HG02840 (cell line): ENCODE results near the gene MAPK1.

ENCODE experiments used
- ATAC-seq: cut with Tn5 transposase; IDR thresholded peaks from one replicate; pipeline ENCODE4 v1.9.1; 2021; ENCODE audit warnings: mild to moderate bottlenecking, moderate library complexity, moderate number of reproducible peaks; ENCODE audit not compliant: unreplicated experiment, low FRiP score

MAPK1 gene

DNA sequence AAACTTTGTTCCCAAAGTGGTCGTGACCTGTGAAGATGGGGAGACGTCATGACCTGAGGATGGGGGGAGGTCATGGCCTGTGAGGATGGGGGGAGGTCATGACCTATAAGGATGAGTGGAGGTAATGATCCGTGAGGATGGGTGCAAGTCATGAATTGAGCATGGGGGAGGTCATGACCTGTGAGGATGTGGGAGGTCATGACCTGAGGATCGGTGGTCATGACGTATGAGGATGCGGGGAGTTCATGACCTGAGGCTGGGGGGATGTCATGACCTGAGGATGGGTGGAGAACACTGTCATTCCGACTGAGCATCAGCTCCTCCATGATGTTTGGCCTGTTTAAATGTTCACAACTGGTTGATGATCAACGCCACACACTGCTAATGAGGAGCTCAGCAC, 157.8 kb downstream of the MAPK1 start:
- no peak for ATAC-seq

DNA sequence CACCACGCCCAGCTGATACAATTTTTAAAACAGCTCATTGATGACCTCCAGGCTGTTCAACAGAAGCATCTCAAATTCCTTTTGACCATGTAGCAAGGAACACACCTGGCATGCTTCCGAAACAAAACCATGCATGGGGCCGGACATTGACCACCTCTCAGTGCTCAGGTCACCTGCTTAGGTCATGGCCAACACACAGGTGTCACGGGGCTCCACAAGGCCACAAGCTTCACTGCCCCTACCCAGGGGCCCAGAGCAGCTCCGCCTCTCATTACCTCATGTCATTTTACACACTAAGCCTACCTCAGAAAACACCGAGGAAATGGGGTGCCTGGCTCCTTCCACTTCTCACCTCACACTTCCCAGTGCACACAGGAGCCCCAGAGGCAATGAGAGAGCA, 158.5 kb downstream of the MAPK1 start:
- ATAC-seq: no peak

DNA sequence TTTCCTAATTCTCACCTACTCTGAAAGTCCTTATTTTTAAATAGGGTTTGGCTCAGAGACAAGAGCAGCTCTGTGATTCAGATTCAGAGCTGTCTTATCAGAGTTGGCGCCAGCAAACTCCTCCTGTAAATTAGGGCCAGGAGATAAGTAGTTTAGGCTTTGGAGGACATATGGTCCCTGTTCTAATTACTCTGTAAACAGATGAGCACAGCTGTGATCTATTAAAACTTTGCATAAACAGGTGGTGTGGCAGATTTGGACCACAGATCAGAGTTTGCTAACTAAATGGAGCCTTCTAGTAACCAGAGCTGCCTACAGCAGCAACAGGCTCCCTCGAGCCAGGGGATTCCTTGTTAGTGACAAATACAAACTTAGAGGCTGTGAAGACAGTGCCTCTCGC, 159.8 kb downstream of the MAPK1 start:
- ATAC-seq: no peak
